SK-N-SH treated with all-trans-retinoic acid at 6 μM for 48 hours (cell line): ENCODE measurements around the gene DYNLT1.
"Not testable (repeated sequence)": the region's sequence is repeated elsewhere in the genome, so short reads cannot be mapped to it uniquely, and the experiment has no call there.

Experiments used
- ATAC-seq: fragments of 200-7000 bp; cut with Tn5 transposase; 3 replicates; pipeline ENCODE4 v1.9.1; 2020; ENCODE audit warnings: mild to moderate bottlenecking, moderate library complexity
- BACH2 ChIP-seq: fragments of 250-450 bp; sonication (Bioruptor Pico); IDR thresholded peaks from 2 replicates; pipeline ENCODE4 v1.9.0; 2021; ENCODE audit warnings: mild to moderate bottlenecking, borderline replicate concordance
- CREB5 ChIP-seq: fragments of 250-450 bp; sonication (Bioruptor Pico); IDR thresholded peaks from 2 replicates; pipeline ENCODE4 v1.5.1; 2020; ENCODE audit warnings: low read depth, mild to moderate bottlenecking, moderate library complexity
- CSDC2 ChIP-seq: fragments of 250-450 bp; sonication (Bioruptor Pico); IDR thresholded peaks from 2 replicates; pipeline ENCODE4 v1.5.0; 2020; ENCODE audit warnings: mild to moderate bottlenecking, moderate library complexity
- CSRNP3 ChIP-seq: fragments of 250-450 bp; sonication (Bioruptor Pico); IDR thresholded peaks from 2 replicates; pipeline ENCODE4 v1.5.1; 2021; ENCODE audit warnings: mild to moderate bottlenecking, moderate library complexity
- ESRRG ChIP-seq: fragments of 250-450 bp; sonication (Bioruptor Pico); IDR thresholded peaks from 2 replicates; pipeline ENCODE4 v1.6.1; 2021; ENCODE audit warnings: mild to moderate bottlenecking
- GLIS3 ChIP-seq: fragments of 250-450 bp; sonication (Bioruptor Pico); IDR thresholded peaks from 2 replicates; pipeline ENCODE4 v1.5.0; 2020; ENCODE audit warnings: mild to moderate bottlenecking, moderate library complexity
- ISL1 ChIP-seq: fragments of 250-450 bp; sonication (Bioruptor Pico); IDR thresholded peaks from 2 replicates; pipeline ENCODE4 v2.1.2; 2022; ENCODE audit warnings: mild to moderate bottlenecking, moderate library complexity
- OSR1 ChIP-seq: fragments of 250-450 bp; sonication (Bioruptor Pico); IDR thresholded peaks from 2 replicates; pipeline ENCODE4 v1.8.0; 2022; ENCODE audit warnings: moderate library complexity, mild to moderate bottlenecking, inconsistent platforms
- PPARA ChIP-seq: fragments of 250-450 bp; sonication (Bioruptor Pico); IDR thresholded peaks from 2 replicates; pipeline ENCODE4 v1.5.0; 2020; ENCODE audit warnings: mild to moderate bottlenecking, borderline replicate concordance
- RARB ChIP-seq: fragments of 250-450 bp; sonication (Bioruptor Pico); IDR thresholded peaks from 2 replicates; pipeline ENCODE4 v1.8.0; 2021; ENCODE audit warnings: mild to moderate bottlenecking, moderate library complexity
- SNAI2 ChIP-seq: fragments of 250-450 bp; sonication (Bioruptor Pico); IDR thresholded peaks from 2 replicates; pipeline ENCODE4 v1.5.0; 2020; ENCODE audit warnings: mild to moderate bottlenecking, moderate library complexity
- TCF4 ChIP-seq: fragments of 250-450 bp; sonication (Bioruptor Pico); IDR thresholded peaks from 2 replicates; pipeline ENCODE4 v1.8.0; 2021; ENCODE audit warnings: mild to moderate bottlenecking, moderate library complexity, borderline replicate concordance
- TOX ChIP-seq: fragments of 250-450 bp; sonication (Bioruptor Pico); IDR thresholded peaks from 2 replicates; pipeline ENCODE4 v1.8.0; 2021; ENCODE audit warnings: mild to moderate bottlenecking, moderate library complexity, borderline replicate concordance
- ZC3H10 ChIP-seq: fragments of 250-450 bp; sonication (Bioruptor Pico); IDR thresholded peaks from 2 replicates; pipeline ENCODE4 v1.5.1; 2021; ENCODE audit warnings: mild to moderate bottlenecking, moderate library complexity
- ZFP3 ChIP-seq: fragments of 250-450 bp; sonication (Bioruptor Pico); IDR thresholded peaks from 2 replicates; pipeline ENCODE4 v1.5.0; 2020; ENCODE audit warnings: mild to moderate bottlenecking, moderate library complexity
- ZFP30 ChIP-seq: fragments of 450-650 bp; formaldehyde crosslinking; IDR thresholded peaks from 2 replicates; pipeline ENCODE4 v1.5.0; 2022; ENCODE audit warnings: mild to moderate bottlenecking, moderate library complexity
- ZNF70 ChIP-seq: fragments of 450-650 bp; formaldehyde crosslinking; IDR thresholded peaks from 2 replicates; pipeline ENCODE4 v1.5.0; 2020; ENCODE audit warnings: mild to moderate bottlenecking, moderate library complexity
- ZNF8 ChIP-seq: fragments of 450-650 bp; formaldehyde crosslinking; IDR thresholded peaks from 2 replicates; pipeline ENCODE4 v1.5.0; 2020; ENCODE audit warnings: mild to moderate bottlenecking, moderate library complexity
- TF ChIP-seq, protein P1 (sequence below): fragments of 250-450 bp; sonication (Bioruptor Pico); IDR thresholded peaks from 2 replicates; pipeline ENCODE4 v1.8.0; 2021; ENCODE audit warnings: low read depth, mild to moderate bottlenecking, moderate library complexity, borderline replicate concordance
- TF ChIP-seq, protein P2 (sequence below): fragments of 250-450 bp; sonication (Bioruptor Pico); IDR thresholded peaks from 2 replicates; pipeline ENCODE4 v1.8.0; 2020; ENCODE audit warnings: mild to moderate bottlenecking, moderate library complexity, borderline replicate concordance
- TF ChIP-seq, protein P3 (sequence below): fragments of 250-450 bp; sonication (Bioruptor Pico); IDR thresholded peaks from 2 replicates; pipeline ENCODE4 v1.5.0; 2020; ENCODE audit warnings: mild to moderate bottlenecking, moderate library complexity

DYNLT1 gene

DNA sequence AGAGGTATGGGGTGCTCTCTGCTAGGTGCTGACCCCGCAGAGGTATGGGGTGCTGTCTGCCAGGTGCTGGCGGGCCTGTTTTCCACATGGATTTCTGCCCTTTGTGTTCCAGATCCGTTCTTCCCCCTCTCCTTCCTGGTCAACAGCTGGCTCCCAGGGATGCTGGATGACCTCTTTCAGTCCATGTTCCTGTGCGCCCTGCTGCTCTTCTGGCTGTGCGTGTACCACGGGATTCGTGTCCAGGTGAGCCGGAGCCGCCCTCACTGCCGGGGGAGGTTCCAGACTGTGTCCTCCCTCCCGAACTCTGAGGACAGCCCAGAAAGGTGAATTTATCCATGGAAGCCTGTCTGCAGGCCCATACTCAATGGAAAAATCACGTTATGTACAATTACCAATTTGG, 36.3 kb downstream of the DYNLT1 start:
- ATAC-seq = no peak
- TF ChIP-seq CSDC2 (no peak), ESRRG (CRISPR knock-in tag) (no peak), TOX (CRISPR knock-in tag) (no peak), CSRNP3 (CRISPR knock-in tag) (no peak), ZNF70 (CRISPR knock-in tag) (no peak), PPARA (no peak)

DNA sequence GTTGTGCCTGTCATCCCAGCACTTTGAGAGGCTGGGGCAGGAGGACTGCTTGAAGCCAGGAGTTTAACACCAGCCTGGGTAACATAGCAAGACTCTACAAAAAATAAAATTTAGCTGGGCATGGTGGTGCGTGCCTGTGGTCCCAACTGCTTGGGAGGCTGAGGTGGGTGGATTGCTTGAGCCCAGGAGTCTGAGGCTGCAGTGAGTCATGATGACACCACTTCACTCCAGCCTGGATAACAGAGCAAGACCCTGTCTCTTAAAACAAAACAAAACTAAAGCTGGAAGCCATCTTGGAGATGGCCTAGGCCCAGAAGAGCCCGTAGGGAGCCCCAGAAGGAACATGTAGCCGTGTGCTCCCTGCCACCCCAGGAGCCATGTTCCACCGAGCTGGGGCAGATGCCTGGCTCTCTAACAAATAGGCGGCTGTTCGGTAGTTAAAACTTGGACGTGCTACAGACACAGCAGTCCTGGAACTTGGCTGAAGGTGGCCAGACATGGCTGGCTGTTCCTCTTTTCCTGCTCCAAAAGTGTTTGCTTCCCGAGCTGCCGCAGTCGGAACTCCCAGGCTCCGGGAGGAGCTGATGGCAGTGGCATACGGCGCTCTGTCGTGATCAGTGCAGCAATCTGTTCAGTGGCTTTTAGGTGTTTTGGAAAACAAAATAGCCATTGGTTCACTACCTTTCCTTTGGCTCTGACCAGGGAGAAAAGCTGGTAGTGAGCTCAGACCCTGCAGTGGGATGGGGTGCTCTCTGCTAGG, 37.0 kb downstream of the DYNLT1 start:
- ATAC-seq = no peak
- TF ChIP-seq CREB5 (no peak), PPARA (no peak), ZFP3 (CRISPR knock-in tag) (no peak), CSDC2 (no peak)

DNA sequence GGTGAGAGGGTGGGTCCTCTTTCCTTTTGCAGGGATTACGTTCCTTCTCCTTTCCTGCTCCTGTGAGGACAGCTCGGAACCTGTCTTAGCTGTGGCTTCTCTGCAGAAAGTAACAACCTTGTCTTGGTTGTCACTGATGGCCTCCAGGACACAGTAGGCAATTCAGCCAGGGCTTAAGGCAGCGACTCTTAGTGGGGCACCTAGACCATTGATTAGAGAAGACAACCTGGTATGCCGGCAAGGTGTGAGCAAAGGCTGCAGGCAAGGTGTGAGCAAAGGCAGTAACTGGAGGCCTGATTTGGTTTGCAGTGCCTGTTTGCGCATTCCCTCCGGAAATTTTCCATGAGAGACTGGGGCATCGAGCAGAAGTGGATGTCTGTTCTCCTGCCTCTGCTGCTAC, 37.6 kb downstream of the DYNLT1 start:
- ATAC-seq = no peak
- TF ChIP-seq SNAI2 (CRISPR knock-in tag) = no peak
- no peak for TF ChIP-seq TOX (CRISPR knock-in tag)
- TF ChIP-seq, protein P1, sequence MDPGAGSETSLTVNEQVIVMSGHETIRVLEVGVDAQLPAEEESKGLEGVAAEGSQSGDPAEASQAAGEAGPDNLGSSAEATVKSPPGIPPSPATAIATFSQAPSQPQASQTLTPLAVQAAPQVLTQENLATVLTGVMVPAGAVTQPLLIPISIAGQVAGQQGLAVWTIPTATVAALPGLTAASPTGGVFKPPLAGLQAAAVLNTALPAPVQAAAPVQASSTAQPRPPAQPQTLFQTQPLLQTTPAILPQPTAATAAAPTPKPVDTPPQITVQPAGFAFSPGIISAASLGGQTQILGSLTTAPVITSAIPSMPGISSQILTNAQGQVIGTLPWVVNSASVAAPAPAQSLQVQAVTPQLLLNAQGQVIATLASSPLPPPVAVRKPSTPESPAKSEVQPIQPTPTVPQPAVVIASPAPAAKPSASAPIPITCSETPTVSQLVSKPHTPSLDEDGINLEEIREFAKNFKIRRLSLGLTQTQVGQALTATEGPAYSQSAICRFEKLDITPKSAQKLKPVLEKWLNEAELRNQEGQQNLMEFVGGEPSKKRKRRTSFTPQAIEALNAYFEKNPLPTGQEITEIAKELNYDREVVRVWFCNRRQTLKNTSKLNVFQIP (CRISPR knock-in tag) = no peak
- no peak for TF ChIP-seq CSDC2
- TF ChIP-seq OSR1 = no peak
- no peak for TF ChIP-seq ZNF70 (CRISPR knock-in tag)
- no peak for TF ChIP-seq TCF4 (CRISPR knock-in tag)
- TF ChIP-seq ESRRG (CRISPR knock-in tag) = no peak
- TF ChIP-seq ZFP3 (CRISPR knock-in tag) = no peak
- TF ChIP-seq ZFP30 (CRISPR knock-in tag) = no peak
- no peak for TF ChIP-seq PPARA
- TF ChIP-seq BACH2 (CRISPR knock-in tag) = no peak
- TF ChIP-seq, protein P2, sequence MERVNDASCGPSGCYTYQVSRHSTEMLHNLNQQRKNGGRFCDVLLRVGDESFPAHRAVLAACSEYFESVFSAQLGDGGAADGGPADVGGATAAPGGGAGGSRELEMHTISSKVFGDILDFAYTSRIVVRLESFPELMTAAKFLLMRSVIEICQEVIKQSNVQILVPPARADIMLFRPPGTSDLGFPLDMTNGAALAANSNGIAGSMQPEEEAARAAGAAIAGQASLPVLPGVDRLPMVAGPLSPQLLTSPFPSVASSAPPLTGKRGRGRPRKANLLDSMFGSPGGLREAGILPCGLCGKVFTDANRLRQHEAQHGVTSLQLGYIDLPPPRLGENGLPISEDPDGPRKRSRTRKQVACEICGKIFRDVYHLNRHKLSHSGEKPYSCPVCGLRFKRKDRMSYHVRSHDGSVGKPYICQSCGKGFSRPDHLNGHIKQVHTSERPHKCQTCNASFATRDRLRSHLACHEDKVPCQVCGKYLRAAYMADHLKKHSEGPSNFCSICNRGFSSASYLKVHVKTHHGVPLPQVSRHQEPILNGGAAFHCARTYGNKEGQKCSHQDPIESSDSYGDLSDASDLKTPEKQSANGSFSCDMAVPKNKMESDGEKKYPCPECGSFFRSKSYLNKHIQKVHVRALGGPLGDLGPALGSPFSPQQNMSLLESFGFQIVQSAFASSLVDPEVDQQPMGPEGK (CRISPR knock-in tag) = no peak
- TF ChIP-seq, protein P3, sequence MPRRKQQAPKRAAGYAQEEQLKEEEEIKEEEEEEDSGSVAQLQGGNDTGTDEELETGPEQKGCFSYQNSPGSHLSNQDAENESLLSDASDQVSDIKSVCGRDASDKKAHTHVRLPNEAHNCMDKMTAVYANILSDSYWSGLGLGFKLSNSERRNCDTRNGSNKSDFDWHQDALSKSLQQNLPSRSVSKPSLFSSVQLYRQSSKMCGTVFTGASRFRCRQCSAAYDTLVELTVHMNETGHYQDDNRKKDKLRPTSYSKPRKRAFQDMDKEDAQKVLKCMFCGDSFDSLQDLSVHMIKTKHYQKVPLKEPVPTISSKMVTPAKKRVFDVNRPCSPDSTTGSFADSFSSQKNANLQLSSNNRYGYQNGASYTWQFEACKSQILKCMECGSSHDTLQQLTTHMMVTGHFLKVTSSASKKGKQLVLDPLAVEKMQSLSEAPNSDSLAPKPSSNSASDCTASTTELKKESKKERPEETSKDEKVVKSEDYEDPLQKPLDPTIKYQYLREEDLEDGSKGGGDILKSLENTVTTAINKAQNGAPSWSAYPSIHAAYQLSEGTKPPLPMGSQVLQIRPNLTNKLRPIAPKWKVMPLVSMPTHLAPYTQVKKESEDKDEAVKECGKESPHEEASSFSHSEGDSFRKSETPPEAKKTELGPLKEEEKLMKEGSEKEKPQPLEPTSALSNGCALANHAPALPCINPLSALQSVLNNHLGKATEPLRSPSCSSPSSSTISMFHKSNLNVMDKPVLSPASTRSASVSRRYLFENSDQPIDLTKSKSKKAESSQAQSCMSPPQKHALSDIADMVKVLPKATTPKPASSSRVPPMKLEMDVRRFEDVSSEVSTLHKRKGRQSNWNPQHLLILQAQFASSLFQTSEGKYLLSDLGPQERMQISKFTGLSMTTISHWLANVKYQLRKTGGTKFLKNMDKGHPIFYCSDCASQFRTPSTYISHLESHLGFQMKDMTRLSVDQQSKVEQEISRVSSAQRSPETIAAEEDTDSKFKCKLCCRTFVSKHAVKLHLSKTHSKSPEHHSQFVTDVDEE (CRISPR knock-in tag) = no peak
- TF ChIP-seq GLIS3 = no peak
- TF ChIP-seq ISL1 (CRISPR knock-in tag) = no peak
- no peak for TF ChIP-seq ZC3H10 (CRISPR knock-in tag)
- no peak for TF ChIP-seq ZNF8 (CRISPR knock-in tag)
- TF ChIP-seq CREB5 = no peak
- TF ChIP-seq RARB (CRISPR knock-in tag) = no peak

DNA sequence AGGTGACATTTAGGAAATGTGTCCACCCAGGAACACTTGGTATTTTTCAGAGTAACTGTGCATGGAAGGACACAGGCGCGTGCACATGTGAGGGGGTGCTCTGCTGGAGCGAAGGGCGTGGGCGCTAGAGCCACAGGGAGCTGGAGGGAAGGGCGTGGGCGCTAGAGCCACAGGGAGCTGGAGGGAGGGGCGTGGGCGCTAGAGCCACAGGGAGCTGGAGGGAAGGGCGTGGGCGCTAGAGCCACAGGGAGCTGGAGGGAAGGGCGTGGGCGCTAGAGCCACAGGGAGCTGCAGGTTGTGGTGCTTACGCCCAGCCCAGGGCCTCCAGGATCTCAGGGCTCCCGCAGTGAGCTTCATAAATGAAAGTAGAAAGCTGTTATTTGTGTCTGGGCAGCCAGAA, 38.5 kb downstream of the DYNLT1 start:
- not testable (repeated sequence) for ATAC-seq
